ENCODE measurements around the gene EMC10. TPM values are rescaled to one million over a fixed set of nuclear protein-coding genes. Genes with fewer than 3 reads are reported as not detected.

Gene EMC10
- total RNA-seq, 1 donor from 2014 or later: 144 TPM

DNA sequence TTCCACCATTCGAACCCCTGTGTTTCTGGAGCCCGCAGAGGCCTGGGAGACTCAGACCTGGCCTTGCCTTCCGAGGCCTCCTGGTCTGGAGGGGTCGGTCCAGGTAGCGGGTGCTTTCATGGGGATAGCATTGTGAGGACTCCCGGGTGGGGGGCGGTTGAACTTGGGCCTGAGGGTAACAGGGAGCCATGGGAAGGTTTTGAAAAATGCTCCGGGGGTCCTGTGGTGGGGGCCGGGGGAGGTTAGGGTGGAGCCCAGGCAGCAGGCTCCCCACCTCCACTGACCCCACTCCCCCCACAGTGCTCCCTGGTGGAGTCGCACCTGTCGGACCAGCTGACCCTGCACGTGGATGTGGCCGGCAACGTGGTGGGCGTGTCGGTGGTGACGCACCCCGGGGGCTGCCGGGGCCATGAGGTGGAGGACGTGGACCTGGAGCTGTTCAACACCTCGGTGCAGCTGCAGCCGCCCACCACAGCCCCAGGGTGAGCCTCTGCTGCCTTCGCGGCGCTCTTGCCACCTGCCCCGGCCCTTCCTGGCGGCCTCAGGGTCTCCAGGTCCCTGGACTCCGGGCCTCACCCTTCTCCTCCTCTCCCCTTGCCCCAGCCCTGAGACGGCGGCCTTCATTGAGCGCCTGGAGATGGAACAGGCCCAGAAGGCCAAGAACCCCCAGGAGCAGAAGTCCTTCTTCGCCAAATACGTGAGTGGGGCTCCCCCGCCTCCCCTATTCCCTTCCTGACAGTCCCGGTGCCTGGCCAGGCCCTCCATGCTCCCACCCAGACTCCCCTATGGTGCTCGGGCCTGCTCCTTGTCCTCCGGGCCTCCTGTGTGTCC lies 4.2 kb downstream of the EMC10 start:
- peaks cover 6% of the 10 kb centered on the region for H3K27me3 Mint-ChIP-seq (ENCODE audit: low read depth)
- no peak overlapping the region for H3K4me3 Mint-ChIP-seq (ENCODE audit: unreplicated experiment)
- H3K4me1 Mint-ChIP-seq (ENCODE audit: low read depth): peaks cover 18% of the 10 kb centered on the region
- TF ChIP-seq, protein P1, sequence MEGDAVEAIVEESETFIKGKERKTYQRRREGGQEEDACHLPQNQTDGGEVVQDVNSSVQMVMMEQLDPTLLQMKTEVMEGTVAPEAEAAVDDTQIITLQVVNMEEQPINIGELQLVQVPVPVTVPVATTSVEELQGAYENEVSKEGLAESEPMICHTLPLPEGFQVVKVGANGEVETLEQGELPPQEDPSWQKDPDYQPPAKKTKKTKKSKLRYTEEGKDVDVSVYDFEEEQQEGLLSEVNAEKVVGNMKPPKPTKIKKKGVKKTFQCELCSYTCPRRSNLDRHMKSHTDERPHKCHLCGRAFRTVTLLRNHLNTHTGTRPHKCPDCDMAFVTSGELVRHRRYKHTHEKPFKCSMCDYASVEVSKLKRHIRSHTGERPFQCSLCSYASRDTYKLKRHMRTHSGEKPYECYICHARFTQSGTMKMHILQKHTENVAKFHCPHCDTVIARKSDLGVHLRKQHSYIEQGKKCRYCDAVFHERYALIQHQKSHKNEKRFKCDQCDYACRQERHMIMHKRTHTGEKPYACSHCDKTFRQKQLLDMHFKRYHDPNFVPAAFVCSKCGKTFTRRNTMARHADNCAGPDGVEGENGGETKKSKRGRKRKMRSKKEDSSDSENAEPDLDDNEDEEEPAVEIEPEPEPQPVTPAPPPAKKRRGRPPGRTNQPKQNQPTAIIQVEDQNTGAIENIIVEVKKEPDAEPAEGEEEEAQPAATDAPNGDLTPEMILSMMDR (IDR thresholded peaks at IDR 0.05): no peak
- DNase-seq (ENCODE audit: low spot score): peak; percentile 92
- no peak overlapping the region for H3K27ac Mint-ChIP-seq (ENCODE audit: unreplicated experiment)
- no peaks in the 10 kb centered on the region for H3K9me3 Mint-ChIP-seq (ENCODE audit: low read depth)
- peaks cover 13% of the 10 kb centered on the region for H3K36me3 Mint-ChIP-seq (ENCODE audit: low read depth)

DNA sequence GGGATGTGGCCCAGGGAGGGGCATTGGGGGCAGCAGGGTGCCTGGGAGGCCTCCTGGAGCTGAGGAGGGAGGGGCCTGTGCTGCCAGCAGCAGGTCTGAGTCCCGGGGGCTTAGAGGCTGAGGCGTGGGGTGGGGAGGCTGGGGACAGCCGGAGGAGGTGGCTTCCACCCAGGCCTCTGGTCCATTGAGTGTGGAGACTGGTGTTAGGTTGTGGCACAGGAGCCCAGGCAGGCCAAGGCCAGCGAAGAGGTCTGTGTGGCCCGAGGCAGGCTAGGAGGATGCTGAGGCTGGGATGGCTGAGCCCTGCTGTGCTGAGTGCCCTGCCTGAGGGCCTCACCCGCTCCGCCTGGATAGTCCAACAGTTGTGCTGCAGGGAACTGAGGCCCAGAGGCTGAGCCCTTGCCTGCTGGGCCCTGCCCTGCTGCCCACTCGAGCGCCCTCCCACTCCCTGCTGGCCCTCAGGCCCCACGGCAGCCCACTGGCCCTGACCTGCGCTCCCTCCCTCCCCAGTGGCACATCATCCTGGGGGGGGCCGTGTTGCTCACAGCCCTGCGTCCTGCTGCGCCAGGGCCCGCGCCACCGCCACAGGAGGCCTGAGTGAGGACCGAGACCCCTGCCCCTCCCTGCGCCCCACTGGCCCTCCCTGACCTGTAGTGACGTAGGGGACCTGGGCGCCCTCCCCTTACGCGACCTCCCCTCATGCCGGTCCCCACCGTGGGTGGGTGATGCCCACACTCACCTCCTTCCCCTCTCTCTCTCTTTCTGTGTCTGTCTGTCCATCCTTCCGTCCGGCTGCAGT lies 5.2 kb downstream of the EMC10 start:
- Mint-ChIP-seq H3K9me3 (ENCODE audit: low read depth) (peaks cover 2% of the 10 kb centered on the region), H3K27ac (ENCODE audit: unreplicated experiment) (no peak overlapping the region), H3K27me3 (ENCODE audit: low read depth) (peaks cover 11% of the 10 kb centered on the region), H3K4me1 (ENCODE audit: low read depth) (peaks cover 16% of the 10 kb centered on the region), H3K4me3 (ENCODE audit: unreplicated experiment) (no peak overlapping the region), H3K36me3 (ENCODE audit: low read depth) (peaks cover 17% of the 10 kb centered on the region)
- TF ChIP-seq, protein P1 (IDR thresholded peaks at IDR 0.05): no peak
- DNase-seq (ENCODE audit: low spot score): peak; percentile 90

DNA sequence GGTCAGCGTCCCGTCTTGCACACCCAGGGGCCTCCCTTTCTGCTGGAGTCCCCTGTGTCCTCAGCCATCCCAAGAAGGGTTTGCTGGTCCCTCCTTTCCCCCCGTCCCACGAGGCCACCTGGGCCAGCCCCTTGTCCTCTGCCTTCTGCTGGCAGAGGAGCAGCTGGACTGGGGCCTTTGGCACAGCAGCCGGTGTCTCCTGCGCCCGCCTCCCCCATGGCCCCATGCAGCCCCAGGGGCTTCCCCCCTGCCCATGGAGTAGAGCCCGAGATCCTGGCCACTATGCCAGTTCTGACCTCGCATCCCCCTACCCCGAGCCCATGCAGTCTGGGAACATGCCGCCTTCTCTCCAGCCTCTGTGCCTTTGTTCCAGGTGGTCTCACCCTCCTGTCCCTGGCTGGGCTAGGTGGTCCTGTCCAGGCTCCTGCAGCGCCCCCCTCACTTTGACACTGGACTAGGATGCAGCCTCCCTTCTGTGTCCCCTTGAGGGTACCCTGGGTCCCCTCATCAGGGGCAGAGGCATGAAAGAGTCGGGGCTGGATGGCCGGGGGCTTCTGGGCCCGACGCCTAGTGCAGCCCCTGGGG lies 6.1 kb downstream of the EMC10 start:
- peaks cover 5% of the 10 kb centered on the region for H3K9me3 Mint-ChIP-seq (ENCODE audit: low read depth)
- DNase-seq (ENCODE audit: low spot score): peak; percentile 86
- no peak overlapping the region for H3K4me3 Mint-ChIP-seq (ENCODE audit: unreplicated experiment)
- H3K27ac Mint-ChIP-seq (ENCODE audit: unreplicated experiment): no peak overlapping the region
- H3K27me3 Mint-ChIP-seq (ENCODE audit: low read depth): peaks cover 19% of the 10 kb centered on the region
- H3K36me3 Mint-ChIP-seq (ENCODE audit: low read depth): peaks cover 19% of the 10 kb centered on the region
- peaks cover 9% of the 10 kb centered on the region for H3K4me1 Mint-ChIP-seq (ENCODE audit: low read depth)
- TF ChIP-seq, protein P1 (IDR thresholded peaks at IDR 0.05): no peak

DNA sequence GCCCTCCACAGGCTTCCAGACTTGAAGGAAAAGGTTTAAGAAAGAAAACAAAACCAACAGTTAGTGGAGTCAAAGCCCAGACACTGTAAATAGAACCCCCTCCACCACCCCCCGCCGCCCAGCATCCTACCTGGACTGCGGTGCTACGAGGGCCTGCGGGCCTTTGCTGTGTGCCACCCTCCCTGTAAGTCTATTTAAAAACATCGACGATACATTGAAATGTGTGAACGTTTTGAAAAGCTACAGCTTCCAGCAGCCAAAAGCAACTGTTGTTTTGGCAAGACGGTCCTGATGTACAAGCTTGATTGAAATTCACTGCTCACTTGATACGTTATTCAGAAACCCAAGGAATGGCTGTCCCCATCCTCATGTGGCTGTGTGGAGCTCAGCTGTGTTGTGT lies 6.6 kb downstream of the EMC10 start:
- H3K36me3 Mint-ChIP-seq (ENCODE audit: low read depth): peaks cover 19% of the 10 kb centered on the region
- no peak overlapping the region for H3K4me3 Mint-ChIP-seq (ENCODE audit: unreplicated experiment)
- DNase-seq (ENCODE audit: low spot score): peak; percentile 37
- no peak overlapping the region for H3K27ac Mint-ChIP-seq (ENCODE audit: unreplicated experiment)
- H3K4me1 Mint-ChIP-seq (ENCODE audit: low read depth): peaks cover 4% of the 10 kb centered on the region
- TF ChIP-seq, protein P1 (IDR thresholded peaks at IDR 0.05): no peak
- peaks cover 5% of the 10 kb centered on the region for H3K9me3 Mint-ChIP-seq (ENCODE audit: low read depth)
- H3K27me3 Mint-ChIP-seq (ENCODE audit: low read depth): peaks cover 24% of the 10 kb centered on the region

All from chondrocyte (in vitro differentiated cells).